Activated CD8-positive, alpha-beta T cell treated with anti-CD3 and anti-CD28 coated beads for 36 hours (primary cell): ENCODE results near the gene CLEC10A. TPM values are rescaled to one million over a fixed set of nuclear protein-coding genes. Genes with fewer than 3 reads are reported as not detected.
"Not testable (repeated sequence)": the region's sequence is repeated elsewhere in the genome, so short reads cannot be mapped to it uniquely, and the experiment has no call there.

Experiments
- ATAC-seq: fragments of 200-7000 bp; cut with Tn5 transposase; one replicate; pipeline ENCODE4 v1.10.0; 2021; ENCODE audit warnings: mild to moderate bottlenecking, moderate library complexity
- CTCF ChIA-PET: fragments of 350-600 bp; sonication (Branson Sonifier 250); formaldehyde crosslinking; loops from one replicate; lab custom pipeline; 2021; ENCODE audit warnings: antibody characterized with exemption; lab: Charles Lee
- POLR2A ChIA-PET: fragments of 350-600 bp; sonication (Branson Sonifier 250); formaldehyde crosslinking; loops from one replicate; lab custom pipeline; 2021; ENCODE audit warnings: antibody characterized with exemption; lab: Charles Lee
- DNase-seq: peaks from one replicate; pipeline ENCODE4 v3.0.0-alpha.2; 2020
- H3K27ac Mint-ChIP-seq: one replicate; pipeline ENCODE4 v1.8.0; 2021; ENCODE audit warnings: mild to moderate bottlenecking, mixed read lengths
- H3K27me3 Mint-ChIP-seq: one replicate; pipeline ENCODE4 v1.8.0; 2021; ENCODE audit warnings: mixed read lengths
- H3K36me3 Mint-ChIP-seq: one replicate; pipeline ENCODE4 v1.8.0; 2021; ENCODE audit warnings: low read depth, mixed read lengths
- H3K4me1 Mint-ChIP-seq: one replicate; pipeline ENCODE4 v1.8.0; 2021; ENCODE audit warnings: low read depth, mixed read lengths
- H3K4me3 Mint-ChIP-seq: one replicate; pipeline ENCODE4 v1.8.0; 2021; ENCODE audit warnings: mild to moderate bottlenecking, moderate library complexity, mixed read lengths
- H3K9me3 Mint-ChIP-seq: one replicate; pipeline ENCODE4 v1.8.0; 2021; ENCODE audit warnings: mixed read lengths
- intact Hi-C: fragments of 100-400 bp; cut with micrococcal nuclease; formaldehyde crosslinking; loops from one replicate; pipeline ENCODE4 v1.10.0; 2022
- total RNA-seq, 2 experiments: library from RNA; stranded (reverse); gene quantifications; one replicate each; pipeline ENCODE4 v1.2.3, GENCODE V29; 2021
- TF ChIP-seq, protein P1 (sequence below): fragments of 200-600 bp; IDR thresholded peaks from one replicate; pipeline ENCODE4 v1.8.0; 2022; ENCODE audit warnings: antibody characterized with exemption, mild to moderate bottlenecking

The CLEC10A gene
- total RNA-seq, 2 experiments from 2014 or later = not detected

DNA sequence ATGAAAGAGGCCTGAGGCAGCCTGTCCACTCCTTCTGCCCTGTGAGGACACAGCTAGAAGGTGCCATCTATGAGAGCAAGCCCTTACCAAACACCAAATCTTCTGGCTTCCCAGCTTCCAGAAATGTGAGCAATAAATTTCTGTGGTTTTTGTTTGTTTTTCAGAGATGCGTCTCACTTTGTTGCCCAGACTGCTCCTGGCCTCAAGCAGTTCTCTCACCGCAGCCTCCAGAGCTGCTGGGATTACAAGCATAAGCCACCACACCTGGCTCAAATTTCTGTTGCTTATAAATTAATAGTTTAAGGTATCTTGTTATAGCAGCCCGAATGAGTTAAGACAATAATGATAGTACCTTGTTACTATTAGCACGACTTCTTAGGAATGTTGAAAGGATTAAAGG is 23.7 kb downstream of the CLEC10A start:
- no peak for DNase-seq
- Mint-ChIP-seq H3K4me1 (peaks cover 18% of the 10 kb centered on the region), H3K36me3 (no peaks in the 10 kb centered on the region), H3K9me3 (no peaks in the 10 kb centered on the region), H3K4me3 (no peak overlapping the region), H3K27ac (no peak overlapping the region), H3K27me3 (no peaks in the 10 kb centered on the region)
- no peak for ATAC-seq
- intact Hi-C loops = no loop called here
- ChIA-PET POLR2A (no interaction called here), CTCF (interaction anchor here (0.9 kb wide), 2 partner anchors 10 to 81 kb away, joined by 3 to 4 read pairs; no protein-coding TSS in a partner anchor)
- TF ChIP-seq, protein P1, sequence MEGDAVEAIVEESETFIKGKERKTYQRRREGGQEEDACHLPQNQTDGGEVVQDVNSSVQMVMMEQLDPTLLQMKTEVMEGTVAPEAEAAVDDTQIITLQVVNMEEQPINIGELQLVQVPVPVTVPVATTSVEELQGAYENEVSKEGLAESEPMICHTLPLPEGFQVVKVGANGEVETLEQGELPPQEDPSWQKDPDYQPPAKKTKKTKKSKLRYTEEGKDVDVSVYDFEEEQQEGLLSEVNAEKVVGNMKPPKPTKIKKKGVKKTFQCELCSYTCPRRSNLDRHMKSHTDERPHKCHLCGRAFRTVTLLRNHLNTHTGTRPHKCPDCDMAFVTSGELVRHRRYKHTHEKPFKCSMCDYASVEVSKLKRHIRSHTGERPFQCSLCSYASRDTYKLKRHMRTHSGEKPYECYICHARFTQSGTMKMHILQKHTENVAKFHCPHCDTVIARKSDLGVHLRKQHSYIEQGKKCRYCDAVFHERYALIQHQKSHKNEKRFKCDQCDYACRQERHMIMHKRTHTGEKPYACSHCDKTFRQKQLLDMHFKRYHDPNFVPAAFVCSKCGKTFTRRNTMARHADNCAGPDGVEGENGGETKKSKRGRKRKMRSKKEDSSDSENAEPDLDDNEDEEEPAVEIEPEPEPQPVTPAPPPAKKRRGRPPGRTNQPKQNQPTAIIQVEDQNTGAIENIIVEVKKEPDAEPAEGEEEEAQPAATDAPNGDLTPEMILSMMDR = no peak

DNA sequence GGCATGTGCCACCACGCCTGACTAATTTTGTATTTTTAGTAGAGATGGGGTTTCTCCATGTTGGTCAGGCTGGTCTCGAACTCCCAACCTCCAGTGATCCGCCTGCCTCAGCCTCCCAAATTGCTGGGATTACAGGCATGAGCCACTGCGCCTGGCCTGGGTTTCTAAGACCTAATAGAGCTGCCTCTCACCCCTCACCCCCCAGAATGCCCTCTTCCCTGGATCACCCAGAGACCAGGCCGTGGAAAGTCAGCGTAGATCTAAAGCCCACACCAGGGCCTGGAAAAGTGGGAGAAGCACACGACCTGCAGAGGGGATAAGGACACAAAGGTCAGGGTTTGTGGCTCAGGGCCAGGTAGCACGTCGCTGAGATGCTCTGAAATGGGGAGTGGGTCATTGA is 29.5 kb downstream of the CLEC10A start:
- intact Hi-C loops, H3K36me3 Mint-ChIP-seq, POLR2A ChIA-PET, H3K27me3 Mint-ChIP-seq, H3K4me3 Mint-ChIP-seq, H3K9me3 Mint-ChIP-seq, DNase-seq, H3K27ac Mint-ChIP-seq, ATAC-seq: not testable (repeated sequence)
- H3K4me1 Mint-ChIP-seq = peaks cover 19% of the 10 kb centered on the region
- CTCF ChIA-PET = interaction anchor here (0.5 to 12.3 kb wide), 6 partner anchors 13 to 139 kb away, joined by 3 to 371 read pairs (median 3); no protein-coding TSS in a partner anchor

DNA sequence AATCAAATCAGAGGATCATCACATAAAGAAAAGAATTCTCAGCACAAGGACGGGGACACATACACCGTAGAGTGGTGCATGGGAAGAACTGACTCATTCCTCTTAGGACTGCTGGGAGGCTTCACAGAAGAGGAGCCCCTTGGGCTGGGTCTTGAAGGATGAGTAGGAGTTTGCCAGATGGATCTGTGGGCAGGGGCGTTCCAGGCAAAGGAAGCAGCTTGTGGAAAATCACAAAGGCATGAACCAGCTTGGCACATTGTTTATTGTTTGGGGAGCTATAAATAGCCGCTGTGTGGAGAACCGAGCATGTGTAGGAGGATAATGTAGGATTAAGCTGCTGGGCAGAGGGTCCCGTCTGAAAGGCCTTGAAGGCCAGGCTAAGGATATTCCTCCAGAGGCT is 31.1 kb downstream of the CLEC10A start:
- Mint-ChIP-seq H3K4me3 (no peak overlapping the region), H3K9me3 (no peaks in the 10 kb centered on the region), H3K27me3 (peaks cover 2% of the 10 kb centered on the region), H3K27ac (no peak overlapping the region), H3K36me3 (no peaks in the 10 kb centered on the region), H3K4me1 (peaks cover 20% of the 10 kb centered on the region)
- ChIA-PET POLR2A (no interaction called here), CTCF (interaction anchor here (0.9 to 12.3 kb wide), 4 partner anchors 11 to 136 kb away, joined by 3 to 371 read pairs (median 6); no protein-coding TSS in a partner anchor)
- ATAC-seq = no peak
- no peak for DNase-seq
- intact Hi-C loops = no loop called here
- TF ChIP-seq, protein P1 = no peak

DNA sequence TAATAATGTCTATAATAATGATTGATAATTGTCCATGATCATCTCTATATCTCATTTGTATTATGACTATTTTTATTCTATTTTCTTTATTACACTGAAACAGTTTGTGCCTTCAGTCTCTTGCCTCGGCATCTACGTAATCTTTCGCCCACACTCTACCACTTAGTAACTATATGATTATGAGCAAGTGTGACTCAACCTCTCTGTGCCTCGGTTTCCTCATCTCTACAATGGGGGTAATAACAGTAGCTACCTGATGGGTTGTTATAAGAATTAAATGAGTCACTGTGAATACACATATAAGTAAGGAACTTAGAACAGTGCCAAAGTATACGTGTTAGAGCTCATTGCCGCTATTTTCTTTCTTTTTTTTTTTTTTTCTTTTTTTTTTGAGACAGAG is 32.5 kb downstream of the CLEC10A start:
- peaks cover 2% of the 10 kb centered on the region for H3K27me3 Mint-ChIP-seq
- intact Hi-C loops = no loop called here
- TF ChIP-seq, protein P1 = no peak
- peaks cover 27% of the 10 kb centered on the region for H3K4me1 Mint-ChIP-seq
- no peaks in the 10 kb centered on the region for H3K36me3 Mint-ChIP-seq
- H3K9me3 Mint-ChIP-seq = no peaks in the 10 kb centered on the region
- H3K27ac Mint-ChIP-seq = no peak overlapping the region
- ChIA-PET POLR2A (interaction anchor here (1.1 to 1.3 kb wide), 2 partner anchors 86 to 89 kb away, joined by 3 read pairs; no protein-coding TSS in a partner anchor), CTCF (interaction anchor here (0.7 to 12.3 kb wide), 5 partner anchors 13 to 145 kb away, joined by 3 to 371 read pairs (median 8); partner anchors contain the start of gene ASGR1)
- peak; percentile 15 for ATAC-seq
- DNase-seq = peak; percentile 57
- H3K4me3 Mint-ChIP-seq = peak overlapping the region; percentile 73

DNA sequence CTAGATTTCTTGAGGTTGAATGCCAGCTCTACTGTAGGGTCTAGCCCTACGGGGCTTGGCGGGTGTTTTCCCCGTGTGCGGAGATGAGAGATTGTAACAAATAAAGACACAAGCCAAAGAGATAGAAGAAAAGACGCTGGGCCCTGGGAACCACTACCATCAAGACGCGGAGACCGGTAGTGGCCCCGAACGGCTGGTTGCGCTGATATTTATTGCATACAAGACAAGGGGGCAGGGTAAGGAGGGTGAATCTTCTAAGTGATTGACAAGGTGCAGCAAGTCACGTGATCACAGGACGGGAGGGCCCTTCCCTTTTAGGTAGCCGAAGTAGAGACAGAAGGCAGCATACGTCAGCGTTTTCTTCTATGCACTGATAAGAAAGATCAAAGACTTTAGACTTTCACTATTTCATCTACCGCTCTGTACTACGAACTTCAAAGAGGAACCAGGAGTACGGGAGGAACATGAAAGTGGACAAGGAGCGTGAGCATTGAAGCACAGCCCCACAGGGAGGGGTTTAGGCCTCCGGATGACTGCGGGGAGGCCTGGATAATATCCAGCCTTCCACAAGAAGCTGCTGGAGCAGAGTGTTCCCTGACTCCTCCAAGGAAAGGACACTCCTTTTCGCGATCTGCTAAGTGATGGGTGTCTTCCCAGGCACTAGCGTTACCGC is 33.2 kb downstream of the CLEC10A start:
- not testable (repeated sequence) for H3K9me3 Mint-ChIP-seq, H3K36me3 Mint-ChIP-seq, H3K27me3 Mint-ChIP-seq
- peak overlapping the region; percentile 73 for H3K4me3 Mint-ChIP-seq
- peaks cover 31% of the 10 kb centered on the region for H3K4me1 Mint-ChIP-seq
- ChIA-PET POLR2A (interaction anchor here (1.1 to 1.8 kb wide), 6 partner anchors 10 to 131 kb away, joined by 3 to 8 read pairs (median 6); partner anchors contain the start of gene SLC16A13), CTCF (interaction anchor here (0.8 to 12.3 kb wide), 29 partner anchors 8 to 249 kb away, joined by 3 to 371 read pairs (median 7); partner anchors contain the start of genes ACADVL, ASGR1, ASGR2 and BCL6B)
- peak overlapping the region; percentile 86 for H3K27ac Mint-ChIP-seq
- intact Hi-C loops = loop anchor here (1.0 kb wide), 1 partner anchor 86 kb away; no protein-coding TSS in a partner anchor
- peak; percentile 90 for DNase-seq
- peak; percentile 18 for ATAC-seq
